ENCODE data around the gene PARD6G. TPM values are rescaled to one million over a fixed set of nuclear protein-coding genes. Genes with fewer than 3 reads are reported as not detected.

PARD6G gene
- total RNA-seq, 1 experiment from 2014 or later: 13.0 TPM

DNA sequence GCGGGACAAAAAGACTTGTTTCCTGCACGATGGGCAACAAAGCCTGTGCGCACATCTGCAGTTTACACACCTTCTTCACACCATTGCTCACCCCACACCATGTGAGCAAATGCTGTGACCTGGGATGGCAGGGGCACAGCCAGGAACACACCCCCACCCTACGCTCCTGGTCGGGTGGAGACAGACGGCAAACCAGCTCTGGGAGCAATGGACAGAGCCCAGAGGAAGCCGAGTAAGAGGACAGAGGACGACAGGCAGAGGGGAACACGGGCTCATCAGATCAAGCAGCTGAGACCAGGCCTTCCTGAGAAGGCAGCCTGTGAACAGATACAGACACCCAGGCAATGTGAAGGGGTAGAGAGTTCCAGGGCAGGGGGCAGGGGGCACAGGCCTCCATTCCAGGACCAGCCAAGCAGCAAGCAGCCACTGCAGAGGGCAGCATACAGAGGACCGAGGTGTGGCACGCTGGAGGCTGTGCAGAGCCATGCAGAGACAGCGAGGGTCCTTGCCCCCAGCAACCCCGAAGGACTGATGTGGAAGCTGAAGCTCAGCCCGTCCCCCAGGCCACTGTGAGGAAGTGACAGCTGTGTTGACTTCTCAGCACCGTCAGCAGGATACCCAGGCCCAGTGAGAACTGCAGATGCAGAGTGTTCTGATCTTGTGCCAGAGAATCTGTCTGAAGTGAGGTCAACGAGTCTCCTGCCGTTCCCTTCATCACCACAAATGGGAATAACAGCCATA is 46.2 kb downstream of the PARD6G start:
- Mint-ChIP-seq H3K27ac (no peak overlapping the region), H3K27me3 (ENCODE audit: low read depth) (no peaks in the 10 kb centered on the region), H3K9me3 (no peaks in the 10 kb centered on the region), H3K4me1 (peaks cover 66% of the 10 kb centered on the region), H3K36me3 (no peaks in the 10 kb centered on the region), H3K4me3 (no peak overlapping the region)
- CTCF ChIA-PET: interaction anchor here (0.9 to 2.3 kb wide), 25 partner anchors 9 to 344 kb away, joined by 3 to 20 read pairs (median 7); partner anchors contain the start of genes PARD6G and RBFA
- POLR2A ChIA-PET: interaction anchor here (1.4 kb wide), 1 partner anchor 46 kb away, joined by 5 read pairs; the partner anchor contains the start of gene PARD6G
- TF ChIP-seq IRF2 (CRISPR knock-in tag; IDR thresholded peaks at IDR 0.05; ENCODE audit: borderline replicate concordance, low read depth) (no peak), ZBTB21 (CRISPR knock-in tag; IDR thresholded peaks at IDR 0.05; ENCODE audit: borderline replicate concordance) (0 out of 2 replicates have a peak, but pooled peaks have one; percentile 35)
- ATAC-seq (peak; percentile 12; the same call in 1 of the 2 replicates), DNase-seq (ENCODE audit: low spot score) (no peak)

DNA sequence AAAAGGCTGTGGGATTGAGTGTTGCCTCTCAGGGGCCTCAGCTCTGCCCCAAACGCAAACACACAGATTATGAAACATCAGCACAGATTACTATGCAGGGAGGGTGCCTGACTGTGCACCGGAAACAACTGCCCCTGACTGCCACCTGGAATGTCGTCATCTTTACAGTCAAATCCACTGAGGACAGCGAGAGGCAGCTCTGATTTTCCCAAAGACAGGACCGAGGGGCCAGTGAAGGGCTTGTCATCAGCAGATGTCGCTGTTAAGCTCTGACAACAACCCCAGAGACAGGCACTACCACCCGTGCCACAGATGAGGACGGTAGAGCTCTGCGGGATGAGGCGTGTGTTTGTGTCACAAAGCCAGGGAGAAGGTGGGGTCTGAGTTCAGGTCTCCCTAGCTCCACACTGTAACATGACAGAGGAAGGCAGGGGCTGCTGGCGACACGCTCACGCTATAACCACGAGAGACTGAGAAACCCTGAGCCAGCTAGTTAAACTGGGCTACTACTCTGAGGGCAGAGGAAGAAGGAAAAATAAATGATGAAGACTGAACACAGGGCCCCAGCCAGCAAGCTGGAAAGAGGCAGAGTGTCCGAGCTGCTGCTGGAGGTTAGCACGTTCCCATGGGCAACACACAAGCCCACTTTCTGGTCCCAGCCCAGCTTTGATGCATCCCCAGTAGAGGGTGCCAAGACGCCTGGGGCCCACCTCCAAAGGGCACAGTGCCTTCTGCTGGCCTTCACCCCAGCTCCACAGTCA is 47.0 kb downstream of the PARD6G start:
- Mint-ChIP-seq H3K9me3 (no peaks in the 10 kb centered on the region), H3K27me3 (ENCODE audit: low read depth) (no peaks in the 10 kb centered on the region), H3K27ac (peak overlapping the region; percentile 12; the same call in 1 of the 2 replicates), H3K4me1 (peaks cover 64% of the 10 kb centered on the region), H3K4me3 (no peak overlapping the region), H3K36me3 (no peaks in the 10 kb centered on the region)
- ChIA-PET POLR2A (interaction anchor here (1.4 kb wide), 1 partner anchor 47 kb away, joined by 5 read pairs; the partner anchor contains the start of gene PARD6G), CTCF (interaction anchor here (0.7 to 2.3 kb wide), 31 partner anchors 9 to 343 kb away, joined by 3 to 20 read pairs (median 6); partner anchors contain the start of genes PARD6G and RBFA)
- peak; percentile 62 for ATAC-seq
- peak; percentile 41 for DNase-seq (ENCODE audit: low spot score)
- TF ChIP-seq GABPB1 (CRISPR knock-in tag; IDR thresholded peaks at IDR 0.05): peak; percentile 94
- no peak for TF ChIP-seq CREM (CRISPR knock-in tag; IDR thresholded peaks at IDR 0.05)
- TF ChIP-seq ATF3 (CRISPR knock-in tag; conservative IDR thresholded peaks at IDR 0.05): 0 out of 2 replicates have a peak, but pooled peaks have one; percentile 28
- no peak for TF ChIP-seq E2F4 (CRISPR knock-in tag; IDR thresholded peaks at IDR 0.05; ENCODE audit: borderline replicate concordance, low read depth)
- TF ChIP-seq, protein P1, sequence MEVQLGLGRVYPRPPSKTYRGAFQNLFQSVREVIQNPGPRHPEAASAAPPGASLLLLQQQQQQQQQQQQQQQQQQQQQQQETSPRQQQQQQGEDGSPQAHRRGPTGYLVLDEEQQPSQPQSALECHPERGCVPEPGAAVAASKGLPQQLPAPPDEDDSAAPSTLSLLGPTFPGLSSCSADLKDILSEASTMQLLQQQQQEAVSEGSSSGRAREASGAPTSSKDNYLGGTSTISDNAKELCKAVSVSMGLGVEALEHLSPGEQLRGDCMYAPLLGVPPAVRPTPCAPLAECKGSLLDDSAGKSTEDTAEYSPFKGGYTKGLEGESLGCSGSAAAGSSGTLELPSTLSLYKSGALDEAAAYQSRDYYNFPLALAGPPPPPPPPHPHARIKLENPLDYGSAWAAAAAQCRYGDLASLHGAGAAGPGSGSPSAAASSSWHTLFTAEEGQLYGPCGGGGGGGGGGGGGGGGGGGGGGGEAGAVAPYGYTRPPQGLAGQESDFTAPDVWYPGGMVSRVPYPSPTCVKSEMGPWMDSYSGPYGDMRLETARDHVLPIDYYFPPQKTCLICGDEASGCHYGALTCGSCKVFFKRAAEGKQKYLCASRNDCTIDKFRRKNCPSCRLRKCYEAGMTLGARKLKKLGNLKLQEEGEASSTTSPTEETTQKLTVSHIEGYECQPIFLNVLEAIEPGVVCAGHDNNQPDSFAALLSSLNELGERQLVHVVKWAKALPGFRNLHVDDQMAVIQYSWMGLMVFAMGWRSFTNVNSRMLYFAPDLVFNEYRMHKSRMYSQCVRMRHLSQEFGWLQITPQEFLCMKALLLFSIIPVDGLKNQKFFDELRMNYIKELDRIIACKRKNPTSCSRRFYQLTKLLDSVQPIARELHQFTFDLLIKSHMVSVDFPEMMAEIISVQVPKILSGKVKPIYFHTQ (CRISPR knock-in tag; IDR thresholded peaks at IDR 0.05): no peak
- no peak for TF ChIP-seq TCF7 (CRISPR knock-in tag; IDR thresholded peaks at IDR 0.05; ENCODE audit: low read depth)
- TF ChIP-seq, protein P2, sequence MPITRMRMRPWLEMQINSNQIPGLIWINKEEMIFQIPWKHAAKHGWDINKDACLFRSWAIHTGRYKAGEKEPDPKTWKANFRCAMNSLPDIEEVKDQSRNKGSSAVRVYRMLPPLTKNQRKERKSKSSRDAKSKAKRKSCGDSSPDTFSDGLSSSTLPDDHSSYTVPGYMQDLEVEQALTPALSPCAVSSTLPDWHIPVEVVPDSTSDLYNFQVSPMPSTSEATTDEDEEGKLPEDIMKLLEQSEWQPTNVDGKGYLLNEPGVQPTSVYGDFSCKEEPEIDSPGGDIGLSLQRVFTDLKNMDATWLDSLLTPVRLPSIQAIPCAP (CRISPR knock-in tag; IDR thresholded peaks at IDR 0.05): no peak
- TF ChIP-seq OVOL2 (CRISPR knock-in tag; IDR thresholded peaks at IDR 0.05; ENCODE audit: borderline replicate concordance): no peak
- TF ChIP-seq GTF2I (CRISPR knock-in tag; conservative IDR thresholded peaks at IDR 0.05): no peak
- TF ChIP-seq FOXK1 (CRISPR knock-in tag; IDR thresholded peaks at IDR 0.05): peak; percentile 49; the same call in 1 of the 2 replicates
- TF ChIP-seq SMAD4 (CRISPR knock-in tag; IDR thresholded peaks at IDR 0.05): no peak
- TF ChIP-seq JAZF1 (CRISPR knock-in tag; IDR thresholded peaks at IDR 0.05): no peak
- no peak for TF ChIP-seq ZNF512 (CRISPR knock-in tag; IDR thresholded peaks at IDR 0.05; ENCODE audit: borderline replicate concordance)
- TF ChIP-seq ZNF317 (CRISPR knock-in tag; IDR thresholded peaks at IDR 0.05; ENCODE audit: borderline replicate concordance, low read depth): no peak
- no peak for TF ChIP-seq NFATC4 (CRISPR knock-in tag; IDR thresholded peaks at IDR 0.05)
- TF ChIP-seq, protein P3, sequence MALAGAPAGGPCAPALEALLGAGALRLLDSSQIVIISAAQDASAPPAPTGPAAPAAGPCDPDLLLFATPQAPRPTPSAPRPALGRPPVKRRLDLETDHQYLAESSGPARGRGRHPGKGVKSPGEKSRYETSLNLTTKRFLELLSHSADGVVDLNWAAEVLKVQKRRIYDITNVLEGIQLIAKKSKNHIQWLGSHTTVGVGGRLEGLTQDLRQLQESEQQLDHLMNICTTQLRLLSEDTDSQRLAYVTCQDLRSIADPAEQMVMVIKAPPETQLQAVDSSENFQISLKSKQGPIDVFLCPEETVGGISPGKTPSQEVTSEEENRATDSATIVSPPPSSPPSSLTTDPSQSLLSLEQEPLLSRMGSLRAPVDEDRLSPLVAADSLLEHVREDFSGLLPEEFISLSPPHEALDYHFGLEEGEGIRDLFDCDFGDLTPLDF (CRISPR knock-in tag; IDR thresholded peaks at IDR 0.05): no peak
- TF ChIP-seq, protein P4, sequence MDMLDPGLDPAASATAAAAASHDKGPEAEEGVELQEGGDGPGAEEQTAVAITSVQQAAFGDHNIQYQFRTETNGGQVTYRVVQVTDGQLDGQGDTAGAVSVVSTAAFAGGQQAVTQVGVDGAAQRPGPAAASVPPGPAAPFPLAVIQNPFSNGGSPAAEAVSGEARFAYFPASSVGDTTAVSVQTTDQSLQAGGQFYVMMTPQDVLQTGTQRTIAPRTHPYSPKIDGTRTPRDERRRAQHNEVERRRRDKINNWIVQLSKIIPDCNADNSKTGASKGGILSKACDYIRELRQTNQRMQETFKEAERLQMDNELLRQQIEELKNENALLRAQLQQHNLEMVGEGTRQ (CRISPR knock-in tag; IDR thresholded peaks at IDR 0.05): no peak
